Neural progenitor cell (in vitro differentiated cells): ENCODE data around the gene NOD1. TPM values are rescaled to one million over a fixed set of nuclear protein-coding genes. Genes with fewer than 3 reads are reported as not detected.
"Not testable (repeated sequence)": the region's sequence is repeated elsewhere in the genome, so short reads cannot be mapped to it uniquely, and the experiment has no call there.

Experiments used
- DNase-seq: peaks from one replicate; pipeline ENCODE4 v3.0.0-alpha.2; 2016; ENCODE audit warnings: low spot score
- H2AFZ ChIP-seq: fragments of 200-600 bp; sonication (generic); replicated peaks from 2 replicates; pipeline ENCODE4 v1.6.1; 2016; ENCODE audit warnings: antibody characterized with exemption
- H3F3A ChIP-seq: fragments of 200-600 bp; sonication (generic); 2 replicates; pipeline ENCODE4 v1.6.1; 2016; ENCODE audit warnings: antibody characterized with exemption, low read depth
- H3K27ac ChIP-seq: fragments of 200-600 bp; sonication (generic); 2 replicates; pipeline ENCODE4 v1.5.1; 2016; ENCODE audit warnings: mild to moderate bottlenecking
- H3K27me3 ChIP-seq: fragments of 200-600 bp; sonication (generic); 2 replicates; pipeline ENCODE4 v1.6.1; 2016; ENCODE audit warnings: mild to moderate bottlenecking, moderate library complexity
- H3K36me3 ChIP-seq: fragments of 200-600 bp; sonication (generic); 2 replicates; pipeline ENCODE4 v1.5.1; 2016
- H3K4me1 ChIP-seq: fragments of 200-600 bp; sonication (generic); 2 replicates; pipeline ENCODE4 v1.6.1; 2016; ENCODE audit warnings: mixed run types
- H3K4me2 ChIP-seq: fragments of 200-600 bp; sonication (generic); 2 replicates; pipeline ENCODE4 v1.6.1; 2016
- H3K4me3 ChIP-seq: fragments of 200-600 bp; sonication (generic); 2 replicates; pipeline ENCODE4 v1.5.1; 2016
- H3K79me2 ChIP-seq: fragments of 200-600 bp; sonication (generic); 2 replicates; pipeline ENCODE4 v1.6.1; 2016; ENCODE audit warnings: low read depth
- H3K9ac ChIP-seq: fragments of 200-600 bp; sonication (generic); 2 replicates; pipeline ENCODE4 v1.6.1; 2016
- H3K9me3 ChIP-seq: fragments of 200-600 bp; sonication (generic); 2 replicates; pipeline ENCODE4 v1.5.1; 2016; ENCODE audit warnings: low read depth
- H4K20me1 ChIP-seq: fragments of 200-600 bp; sonication (generic); 2 replicates; pipeline ENCODE4 v1.6.1; 2016; ENCODE audit warnings: low read depth
- H3K27ac Mint-ChIP-seq: 3 replicates; pipeline ENCODE4 v1.8.0; 2021; ENCODE audit warnings: mixed read lengths
- H3K27me3 Mint-ChIP-seq: 2 replicates; pipeline ENCODE4 v1.8.0; 2022; ENCODE audit warnings: low read depth, mild to moderate bottlenecking, inconsistent platforms, moderate library complexity, mixed read lengths; ENCODE audit not compliant: insufficient read depth
- H3K36me3 Mint-ChIP-seq: 3 replicates; pipeline ENCODE4 v1.8.0; 2021; ENCODE audit warnings: mixed read lengths
- H3K4me1 Mint-ChIP-seq: 3 replicates; pipeline ENCODE4 v1.8.0; 2021; ENCODE audit warnings: mixed read lengths
- H3K4me3 Mint-ChIP-seq: 3 replicates; pipeline ENCODE4 v1.8.0; 2021; ENCODE audit warnings: mild to moderate bottlenecking, moderate library complexity, mixed read lengths
- H3K9me3 Mint-ChIP-seq: 3 replicates; pipeline ENCODE4 v1.8.0; 2020; ENCODE audit warnings: mixed read lengths
- EZH2 ChIP-seq: fragments of 200-600 bp; sonication (generic); IDR thresholded peaks from 2 replicates; pipeline ENCODE4 v1.6.1; 2017; ENCODE audit warnings: antibody characterized with exemption, mild to moderate bottlenecking, moderate library complexity
- EZH2phosphoT487 ChIP-seq: fragments of 200-600 bp; sonication (generic); IDR thresholded peaks from 2 replicates; pipeline ENCODE4 v1.6.1; 2017; ENCODE audit warnings: antibody characterized with exemption
- total RNA-seq: library from RNA; depleted of rRNA; stranded (reverse); fragments of >200 nt; gene quantifications from 2 replicates; pipeline ENCODE4 v1.2.3, GENCODE V29; 2015; ENCODE audit warnings: low replicate concordance
- TF ChIP-seq, protein P1 (sequence below): fragments of 200-600 bp; sonication (generic); IDR thresholded peaks from 2 replicates; pipeline ENCODE4 v1.5.1; 2017; ENCODE audit warnings: antibody characterized with exemption, mild to moderate bottlenecking

Gene NOD1
- total RNA-seq, 1 donor from 2014 or later: 5.0 TPM

DNA sequence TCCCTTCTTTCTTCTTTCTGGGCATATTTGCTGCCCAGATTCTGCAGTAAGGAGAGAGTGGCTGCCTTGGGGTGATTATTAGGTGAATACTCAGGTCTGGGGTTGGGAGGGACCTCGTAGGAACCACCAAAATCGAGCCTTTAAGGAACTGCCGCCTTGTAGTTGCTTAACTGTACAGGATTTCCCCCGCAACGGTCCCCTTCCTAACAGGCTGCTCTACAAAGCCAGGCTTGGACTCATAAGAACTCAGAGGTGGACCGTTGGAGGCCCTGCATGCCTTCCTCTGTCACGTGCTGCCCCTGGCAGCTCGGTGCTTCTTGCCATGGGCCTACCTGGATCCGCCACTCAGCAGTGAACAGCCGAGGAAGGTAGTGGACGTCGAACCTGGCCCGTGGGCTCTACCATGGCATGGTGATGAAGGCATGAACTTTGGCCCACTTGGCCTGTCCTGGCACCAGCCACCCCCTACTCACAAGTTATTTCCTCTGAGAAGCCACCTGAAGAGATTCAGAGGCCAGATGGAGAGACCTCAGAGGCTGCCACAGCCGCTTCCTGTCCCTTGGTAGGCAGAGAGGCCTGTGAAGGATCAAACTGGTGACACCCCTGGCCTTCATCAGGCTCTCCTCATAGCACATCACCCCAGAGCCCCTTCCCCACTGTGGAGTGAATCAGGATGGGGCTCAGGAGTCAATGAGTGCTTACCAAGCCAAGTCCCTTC is 54.6 kb downstream of the NOD1 start:
- Histone ChIP-seq H4K20me1 (no peaks in the 10 kb centered on the region), H3K4me1 (peaks cover 7% of the 10 kb centered on the region), H3K9me3 (no peaks in the 10 kb centered on the region), H3K4me2 (no peak overlapping the region), H3F3A (peaks cover 4% of the 10 kb centered on the region), H3K9ac (no peak overlapping the region), H3K36me3 (no peaks in the 10 kb centered on the region), H3K4me3 (no peak overlapping the region), H3K79me2 (no peaks in the 10 kb centered on the region), H2AFZ (no peak overlapping the region), H3K27ac (no peak overlapping the region), H3K27me3 (no peaks in the 10 kb centered on the region)
- Mint-ChIP-seq H3K36me3 (peaks cover 9% of the 10 kb centered on the region), H3K27ac (no peak overlapping the region), H3K9me3 (peaks cover 7% of the 10 kb centered on the region), H3K4me3 (no peak overlapping the region), H3K4me1 (peaks cover 3% of the 10 kb centered on the region), H3K27me3 (peaks cover 2% of the 10 kb centered on the region)
- DNase-seq: no peak
- TF ChIP-seq EZH2phosphoT487 (no peak), EZH2 (no peak)
- TF ChIP-seq, protein P1, sequence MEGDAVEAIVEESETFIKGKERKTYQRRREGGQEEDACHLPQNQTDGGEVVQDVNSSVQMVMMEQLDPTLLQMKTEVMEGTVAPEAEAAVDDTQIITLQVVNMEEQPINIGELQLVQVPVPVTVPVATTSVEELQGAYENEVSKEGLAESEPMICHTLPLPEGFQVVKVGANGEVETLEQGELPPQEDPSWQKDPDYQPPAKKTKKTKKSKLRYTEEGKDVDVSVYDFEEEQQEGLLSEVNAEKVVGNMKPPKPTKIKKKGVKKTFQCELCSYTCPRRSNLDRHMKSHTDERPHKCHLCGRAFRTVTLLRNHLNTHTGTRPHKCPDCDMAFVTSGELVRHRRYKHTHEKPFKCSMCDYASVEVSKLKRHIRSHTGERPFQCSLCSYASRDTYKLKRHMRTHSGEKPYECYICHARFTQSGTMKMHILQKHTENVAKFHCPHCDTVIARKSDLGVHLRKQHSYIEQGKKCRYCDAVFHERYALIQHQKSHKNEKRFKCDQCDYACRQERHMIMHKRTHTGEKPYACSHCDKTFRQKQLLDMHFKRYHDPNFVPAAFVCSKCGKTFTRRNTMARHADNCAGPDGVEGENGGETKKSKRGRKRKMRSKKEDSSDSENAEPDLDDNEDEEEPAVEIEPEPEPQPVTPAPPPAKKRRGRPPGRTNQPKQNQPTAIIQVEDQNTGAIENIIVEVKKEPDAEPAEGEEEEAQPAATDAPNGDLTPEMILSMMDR: no peak

DNA sequence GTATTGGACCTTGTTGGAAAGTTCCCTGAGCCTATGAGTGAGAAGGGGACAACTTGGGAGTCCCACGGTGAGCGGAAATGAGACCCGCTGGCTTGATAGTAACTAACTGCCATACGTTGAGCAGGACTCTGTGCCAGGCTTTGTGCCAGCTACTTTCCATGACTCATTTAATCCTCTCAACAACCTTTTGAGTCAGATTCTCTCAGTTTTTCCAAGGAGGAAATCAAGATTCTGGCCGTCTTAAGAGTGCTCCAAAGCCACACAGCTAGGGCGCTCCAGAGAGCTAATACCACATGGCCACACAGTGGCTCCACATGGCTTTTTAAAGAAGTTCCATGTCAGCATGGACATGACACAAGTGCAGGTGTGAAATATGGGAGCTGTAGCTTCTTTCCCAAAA is 55.7 kb downstream of the NOD1 start:
- no peaks in the 10 kb centered on the region for H3K79me2 ChIP-seq
- peaks cover 2% of the 10 kb centered on the region for H3K27me3 Mint-ChIP-seq
- no peaks in the 10 kb centered on the region for H3K36me3 ChIP-seq
- peaks cover 4% of the 10 kb centered on the region for H3F3A ChIP-seq
- no peak overlapping the region for H3K9ac ChIP-seq
- peaks cover 9% of the 10 kb centered on the region for H3K36me3 Mint-ChIP-seq
- DNase-seq: no peak
- H3K4me1 ChIP-seq: peaks cover 7% of the 10 kb centered on the region
- no peak overlapping the region for H3K4me2 ChIP-seq
- H3K4me3 ChIP-seq: no peak overlapping the region
- no peak overlapping the region for H3K27ac ChIP-seq
- H2AFZ ChIP-seq: no peak overlapping the region
- no peaks in the 10 kb centered on the region for H3K27me3 ChIP-seq
- peaks cover 7% of the 10 kb centered on the region for H3K9me3 Mint-ChIP-seq
- H3K27ac Mint-ChIP-seq: no peak overlapping the region
- H3K4me3 Mint-ChIP-seq: no peak overlapping the region
- no peaks in the 10 kb centered on the region for H3K9me3 ChIP-seq
- no peaks in the 10 kb centered on the region for H4K20me1 ChIP-seq
- peaks cover 3% of the 10 kb centered on the region for H3K4me1 Mint-ChIP-seq
- TF ChIP-seq, protein P1: no peak
- TF ChIP-seq EZH2 (no peak), EZH2phosphoT487 (no peak)

DNA sequence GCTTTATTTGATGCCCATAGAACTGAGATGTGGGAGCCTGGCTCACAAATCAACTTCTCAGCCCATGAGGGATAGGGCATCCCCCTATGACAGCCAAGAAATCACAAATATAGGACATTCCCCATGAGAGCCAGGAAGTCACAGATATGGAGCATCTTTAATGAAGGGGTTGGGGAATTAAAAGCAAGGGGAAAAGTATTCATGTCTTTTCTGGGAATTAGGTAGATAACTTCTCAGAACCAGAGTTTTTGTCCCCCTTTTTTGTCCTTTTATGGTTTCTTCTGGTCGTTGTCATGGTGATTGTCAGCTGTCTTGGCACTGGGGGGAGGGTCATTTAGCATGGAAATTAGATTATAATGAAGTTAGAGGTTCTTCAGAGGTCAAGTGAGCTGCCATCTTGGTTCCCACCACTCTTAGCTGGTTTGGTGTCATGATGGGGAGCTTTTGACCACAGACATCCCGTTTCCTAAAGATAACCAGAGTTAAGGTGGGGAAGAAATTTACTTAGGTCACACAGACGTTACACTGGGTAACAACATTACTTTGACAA is 56.9 kb downstream of the NOD1 start:
- DNase-seq: no peak
- Histone ChIP-seq H3K9ac (no peak overlapping the region), H3F3A (peaks cover 4% of the 10 kb centered on the region), H3K27me3 (no peaks in the 10 kb centered on the region), H3K9me3 (no peaks in the 10 kb centered on the region), H3K4me2 (no peak overlapping the region), H3K4me1 (peaks cover 7% of the 10 kb centered on the region), H3K4me3 (no peak overlapping the region), H3K36me3 (no peaks in the 10 kb centered on the region), H3K27ac (no peak overlapping the region), H3K79me2 (no peaks in the 10 kb centered on the region), H2AFZ (no peak overlapping the region), H4K20me1 (no peaks in the 10 kb centered on the region)
- Mint-ChIP-seq H3K27me3 (peaks cover 2% of the 10 kb centered on the region), H3K9me3 (peaks cover 7% of the 10 kb centered on the region), H3K27ac (no peak overlapping the region), H3K4me1 (peaks cover 3% of the 10 kb centered on the region), H3K4me3 (no peak overlapping the region), H3K36me3 (peaks cover 8% of the 10 kb centered on the region)
- TF ChIP-seq EZH2phosphoT487: no peak

DNA sequence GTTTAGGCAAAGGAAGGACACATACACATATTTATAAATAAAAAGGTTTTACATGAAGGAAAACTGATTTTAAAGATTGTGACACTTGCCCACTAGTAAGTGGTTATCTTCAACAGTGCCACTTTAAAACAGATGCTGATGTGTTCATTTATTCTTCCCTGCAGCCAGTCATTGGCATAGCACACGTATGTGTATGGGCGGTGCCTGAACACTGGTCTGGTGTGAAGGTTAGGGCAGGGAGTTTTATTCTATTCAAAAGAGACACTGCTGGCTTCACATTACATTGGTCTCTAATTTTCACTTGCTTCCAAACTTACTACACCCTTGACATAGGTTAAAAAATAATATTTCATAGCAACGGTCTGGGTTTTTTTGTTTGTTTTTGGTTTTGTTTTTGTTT is 57.9 kb downstream of the NOD1 start:
- H3K36me3 Mint-ChIP-seq: peaks cover 2% of the 10 kb centered on the region
- TF ChIP-seq, protein P1: no peak

DNA sequence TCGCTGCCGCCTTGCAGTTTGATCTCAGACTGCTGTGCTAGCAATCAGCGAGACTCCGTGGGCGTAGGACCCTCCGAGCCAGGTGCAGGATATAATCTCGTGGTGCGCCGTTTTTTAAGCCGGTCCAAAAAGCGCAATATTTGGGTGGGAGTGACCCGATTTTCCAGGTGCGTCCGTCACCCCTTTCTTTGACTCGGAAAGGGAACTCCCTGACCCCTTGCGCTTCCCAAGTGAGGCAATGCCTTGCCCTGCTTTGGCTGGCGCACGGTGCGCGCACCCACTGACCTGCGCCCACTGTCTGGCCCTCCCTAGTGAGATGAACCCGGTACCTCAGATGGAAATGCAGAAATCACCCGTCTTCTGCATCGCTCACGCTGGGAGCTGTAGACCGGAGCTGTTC is 58.5 kb downstream of the NOD1 start:
- not testable (repeated sequence) for H3K27me3 Mint-ChIP-seq, H4K20me1 ChIP-seq, H3K36me3 Mint-ChIP-seq, H3K4me1 Mint-ChIP-seq, H3K79me2 ChIP-seq, H3K4me1 ChIP-seq, H3K27ac ChIP-seq, H3K4me3 Mint-ChIP-seq, H3K9ac ChIP-seq, H3K9me3 Mint-ChIP-seq, H3K36me3 ChIP-seq, H3K9me3 ChIP-seq, H3F3A ChIP-seq, DNase-seq, H3K27me3 ChIP-seq
- peak overlapping the region; percentile 37 for H3K27ac Mint-ChIP-seq
- Histone ChIP-seq H3K4me3 (peak overlapping the region; percentile 41), H3K4me2 (peak overlapping the region; percentile 71), H2AFZ (peak overlapping the region; percentile 68)

More for the DNA sequence above, 57.9 kb downstream of the NOD1 start:
- Histone ChIP-seq H3F3A (peaks cover 4% of the 10 kb centered on the region), H4K20me1 (no peaks in the 10 kb centered on the region), H3K27ac (no peak overlapping the region), H3K4me1 (peaks cover 7% of the 10 kb centered on the region), H2AFZ (no peak overlapping the region), H3K9ac (no peak overlapping the region), H3K9me3 (no peaks in the 10 kb centered on the region), H3K4me2 (peak overlapping the region; percentile 71), H3K27me3 (no peaks in the 10 kb centered on the region), H3K4me3 (peak overlapping the region; percentile 41), H3K36me3 (no peaks in the 10 kb centered on the region), H3K79me2 (no peaks in the 10 kb centered on the region)
- peaks cover 2% of the 10 kb centered on the region for H3K27me3 Mint-ChIP-seq
- DNase-seq: no peak
- H3K4me1 Mint-ChIP-seq: peaks cover 3% of the 10 kb centered on the region
- H3K9me3 Mint-ChIP-seq: peaks cover 7% of the 10 kb centered on the region
- no peak overlapping the region for H3K27ac Mint-ChIP-seq
- H3K4me3 Mint-ChIP-seq: no peak overlapping the region
